Measurements from ENCODE around the gene IL1RN.

IL1RN gene

GRCh38 chr2:113175042-113175628 lies 47.7 kb downstream of the IL1RN start:
- DNase-seq: no peak

DNA sequence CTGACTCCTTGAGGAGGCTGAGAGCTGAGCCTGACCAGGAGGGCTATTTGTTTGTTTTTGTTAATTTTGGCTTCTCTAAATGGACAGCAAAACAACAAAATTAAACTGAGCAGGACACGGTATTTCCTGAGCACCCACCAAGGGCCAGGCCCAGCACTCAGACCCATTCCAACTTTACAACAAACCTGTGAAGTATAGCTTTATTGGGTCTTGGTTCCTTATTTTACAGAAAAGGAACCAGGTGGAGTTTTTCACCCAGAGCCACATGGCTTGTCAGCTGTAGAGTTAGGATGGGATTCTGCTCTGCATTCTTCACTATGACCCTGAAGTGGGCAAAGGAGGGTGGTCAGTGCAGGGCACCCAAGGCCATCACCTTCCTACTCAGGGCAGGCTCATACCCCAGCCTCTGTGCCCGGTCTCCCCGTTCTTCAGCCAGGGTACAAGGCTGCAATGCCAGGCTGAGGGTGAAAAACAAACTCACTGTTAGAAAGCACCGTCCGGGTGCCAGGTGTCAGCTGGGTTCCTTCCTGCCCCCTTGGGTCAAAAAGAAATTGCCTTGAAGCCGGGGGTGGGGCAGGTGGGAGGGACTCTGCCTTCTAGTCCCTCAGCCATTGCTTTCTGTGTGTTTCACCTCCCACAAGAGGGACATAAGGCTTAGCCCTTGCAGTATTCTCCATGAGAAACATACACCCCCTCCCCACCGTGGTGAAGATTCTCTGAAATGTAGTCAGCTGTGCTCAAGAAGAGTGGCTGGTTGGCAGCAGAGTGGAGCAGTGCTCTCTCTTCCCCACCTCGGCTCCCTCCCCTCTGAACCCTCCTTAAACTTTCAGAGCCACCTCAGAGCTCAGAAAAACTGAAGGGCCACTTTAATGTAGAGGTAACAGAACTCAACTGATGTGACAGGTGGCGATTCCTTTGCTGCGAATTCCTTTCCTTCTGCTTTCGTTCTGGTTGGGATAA lies 48.6 kb downstream of the IL1RN start:
- DNase-seq: no peak

- DNase-seq: no peak
These were observed 49.4 kb downstream of the IL1RN start for GRCh38 chr2:113176696-113177355.

DNA sequence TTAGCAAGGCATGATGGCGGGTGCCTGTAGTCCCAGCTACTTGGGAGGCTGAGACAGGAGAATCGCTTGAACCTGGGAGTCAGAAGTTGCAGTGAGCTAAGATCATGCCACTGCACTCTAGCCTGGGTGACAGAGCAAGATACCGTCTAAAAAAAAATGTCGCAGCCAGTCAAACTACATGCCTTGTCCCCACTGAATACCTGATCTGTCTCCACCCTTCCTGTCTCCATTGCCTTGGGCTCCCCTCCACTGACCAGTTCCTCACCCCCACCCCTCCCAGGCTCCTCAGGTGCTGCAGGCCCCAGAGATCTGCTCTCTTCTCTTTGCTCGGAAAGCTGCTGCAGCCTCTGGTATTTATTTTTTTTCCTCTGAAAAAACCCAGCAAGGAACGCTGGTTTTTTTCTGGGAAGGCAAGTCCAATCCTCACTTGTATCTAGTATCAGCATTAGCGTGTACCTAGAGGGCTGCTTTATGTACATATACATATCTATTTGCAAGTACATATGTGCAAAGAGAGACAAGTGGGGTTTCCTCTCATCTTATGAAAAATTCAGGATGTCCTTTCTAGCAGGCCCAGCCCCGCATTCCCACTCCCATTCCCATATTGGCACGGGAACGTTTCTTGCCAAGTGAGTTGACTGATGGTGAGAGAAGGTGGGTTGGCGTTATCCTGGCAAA lies 50.8 kb downstream of the IL1RN start:
- no peak for DNase-seq

DNA sequence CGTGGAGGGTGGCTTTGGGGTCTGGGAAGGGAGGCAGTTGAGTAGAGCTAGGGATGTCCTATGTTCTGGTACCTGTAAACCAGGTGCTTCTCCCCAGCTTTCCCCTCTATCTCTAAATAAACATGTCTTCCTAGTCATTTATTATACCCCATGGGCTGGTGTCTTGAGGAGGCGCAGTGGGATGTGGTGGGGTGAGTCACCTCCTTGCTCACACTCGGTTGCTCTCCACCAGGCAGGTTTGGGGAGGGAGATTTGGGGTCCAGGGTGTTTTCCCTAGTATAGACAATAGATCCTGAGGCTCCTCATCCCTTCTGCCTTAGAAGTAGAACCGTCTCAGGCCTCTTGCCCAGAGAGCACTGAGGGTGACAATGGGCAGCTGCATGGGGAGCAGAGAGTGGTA lies 51.5 kb downstream of the IL1RN start:
- DNase-seq: no peak

GRCh38 chr2:113179446-113180045 lies 52.1 kb downstream of the IL1RN start:
- no peak for DNase-seq

DNA sequence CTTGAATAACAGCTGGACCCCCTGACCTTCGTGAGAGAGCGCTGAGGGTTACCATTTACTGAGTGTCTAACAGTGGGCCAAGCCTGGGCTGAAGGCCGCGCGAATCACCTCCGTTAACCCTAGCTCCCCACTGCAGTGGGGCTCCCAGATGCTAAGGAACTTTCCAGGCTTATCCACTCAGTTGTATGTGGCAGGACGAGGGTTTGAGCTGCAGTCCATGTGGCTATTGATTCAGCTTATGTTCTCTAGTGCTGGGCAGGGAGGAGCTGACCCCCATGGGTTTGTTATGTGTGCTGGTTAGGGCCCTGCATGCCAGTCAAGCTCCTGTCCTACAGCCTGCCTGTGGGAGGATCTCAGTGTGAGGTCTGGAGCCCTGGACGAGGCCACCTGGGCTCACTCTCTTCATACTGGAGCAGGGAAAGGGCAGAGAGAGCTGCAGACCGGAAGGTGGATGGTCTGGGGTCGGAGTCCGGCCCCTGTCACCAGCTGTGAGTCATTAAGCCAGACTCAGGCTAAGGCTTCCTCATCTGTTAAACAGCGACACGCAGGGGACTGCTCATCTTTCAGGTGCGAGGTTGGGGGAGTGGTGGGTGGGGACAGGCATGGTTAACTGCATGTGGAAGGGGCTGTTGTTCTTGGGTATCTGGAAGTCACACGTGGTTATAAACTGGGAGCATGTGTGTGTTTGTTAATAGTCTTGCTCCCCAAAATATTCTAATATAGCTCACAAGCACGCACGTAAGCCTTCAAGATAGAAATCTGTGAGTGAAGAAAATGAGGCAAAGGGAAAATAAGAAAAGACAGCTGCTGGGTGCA lies 52.9 kb downstream of the IL1RN start:
- DNase-seq: no peak

DNA sequence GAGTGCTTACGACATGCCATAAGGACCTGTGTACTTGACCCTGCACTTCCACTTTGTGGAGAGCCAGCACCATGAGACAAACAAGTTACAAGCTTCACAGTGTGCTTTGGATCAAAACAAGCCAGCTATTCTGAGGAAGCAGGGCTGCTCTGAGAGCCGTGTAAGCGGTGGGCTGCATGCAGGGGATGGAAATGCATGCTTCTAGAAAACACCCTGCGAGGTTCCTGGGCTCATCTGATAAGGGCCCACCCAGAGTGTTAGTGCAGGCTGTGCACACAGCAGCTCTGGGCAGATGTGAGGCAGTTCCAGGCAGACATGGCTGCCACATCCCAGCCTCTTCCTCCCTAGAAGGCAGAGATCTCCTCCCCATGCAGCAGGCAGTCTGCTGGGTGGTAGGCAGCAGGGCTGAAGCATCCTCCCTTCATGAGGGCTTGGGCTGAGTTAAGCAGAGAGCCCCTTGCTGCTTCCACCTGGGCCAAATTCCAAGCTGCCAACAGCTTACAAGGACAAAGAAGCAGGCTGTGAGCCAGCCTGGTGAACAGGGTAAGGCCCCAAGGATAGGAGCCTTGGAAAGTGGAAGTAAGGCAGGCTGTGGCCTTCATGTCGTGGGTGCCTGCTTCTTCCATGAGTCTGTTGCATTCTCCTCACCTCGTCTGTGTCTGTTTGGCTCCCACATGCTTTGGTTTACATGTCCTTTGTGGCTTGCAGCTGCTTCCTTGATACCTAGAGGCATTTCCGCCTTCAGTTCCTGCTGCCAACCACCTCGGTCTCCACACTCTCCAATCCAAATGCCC lies 54.1 kb downstream of the IL1RN start:
- DNase-seq: no peak

GRCh38 chr2:113182471-113183260 lies 55.3 kb downstream of the IL1RN start:
- DNase-seq: no peak

GRCh38 chr2:113183264-113183663 lies 55.9 kb downstream of the IL1RN start:
- no peak for DNase-seq
